Heart left ventricle (tissue), 16 donors: ENCODE measurements around the gene ARHGAP40. TPM values are rescaled to one million over a fixed set of nuclear protein-coding genes. Genes with fewer than 3 reads are reported as not detected.

Experiments
- ATAC-seq, 4 donors: fragments of 200-7000 bp; cut with Tn5 transposase; one replicate each; pipeline ENCODE4 v1.9.1; 2020 to 2022; ENCODE audit warnings: moderate library complexity in 4 of 4, mild to moderate bottlenecking in 3 of 4, moderate number of reproducible peaks in 1 of 4
- DNase-seq, 5 donors: peaks; one replicate each; pipeline ENCODE4 v3.0.0-alpha.2; 2020
- H3K27ac ChIP-seq, 12 donors: fragments of 200-600 bp; sonication (generic) in 4 of 12; one replicate each; pipeline versions ENCODE4 v1.5.0 to v1.8.0; 2016 to 2022; ENCODE audit warnings: mild to moderate bottlenecking in 2 of 12
- H3K27me3 ChIP-seq, 9 donors: fragments of 200-600 bp; sonication (generic) in 2 of 9; one replicate each; pipeline versions ENCODE4 v1.5.1 to v1.8.0; 2016 to 2022; ENCODE audit warnings: mild to moderate bottlenecking in 3 of 9
- H3K36me3 ChIP-seq, 9 donors: fragments of 200-600 bp; sonication (generic) in 2 of 9; one replicate each; pipeline versions ENCODE4 v1.5.0 to v1.8.0; 2018 to 2022; ENCODE audit warnings: mild to moderate bottlenecking in 2 of 9
- H3K4me1 ChIP-seq, 12 donors: fragments of 200-600 bp; sonication (generic) in 4 of 12; one replicate each; pipeline versions ENCODE4 v1.5.0 to v1.8.0; 2016 to 2022; ENCODE audit warnings: mild to moderate bottlenecking in 3 of 12
- H3K4me3 ChIP-seq, 12 donors: fragments of 200-600 bp; sonication (generic) in 4 of 12; one replicate each; pipeline versions ENCODE4 v1.5.0 to v1.8.0; 2017 to 2022; ENCODE audit warnings: mild to moderate bottlenecking in 9 of 12, moderate library complexity in 4 of 12
- H3K9me3 ChIP-seq, 12 donors: fragments of 200-600 bp; sonication (generic) in 4 of 12; one replicate each; pipeline versions ENCODE4 v1.5.0 to v1.8.0; 2016 to 2022; ENCODE audit warnings: mild to moderate bottlenecking in 1 of 12
- CTCF ChIP-seq, 12 donors: fragments of 200-600 bp; sonication (generic) in 4 of 12; IDR thresholded peaks; one replicate each; pipeline versions ENCODE4 v1.5.0 to v1.8.0; 2018 to 2022; ENCODE audit warnings: antibody characterized with exemption in 12 of 12, mild to moderate bottlenecking in 5 of 12
- POLR2A ChIP-seq, 2 donors: fragments of 450-650 bp; IDR thresholded peaks; one replicate each; pipeline ENCODE4 v1.6.1; 2017; ENCODE audit warnings: antibody characterized with exemption in 2 of 2, mild to moderate bottlenecking in 2 of 2, moderate library complexity in 2 of 2
- WGBS, 4 donors: extraction: QIAGEN DNeasy Blood & Tissue Kit in 2 of 4; methylation state at CpG; one replicate each; pipeline versions ENCODE4 v1.1.5 to v1.1.7; 2013 to 2018; 5-methylcytosine and 5-hydroxymethylcytosine counted together
- intact Hi-C, 10 donors: fragments of 100-400 bp; cut with DNase I; formaldehyde crosslinking; loops; one replicate each; pipeline versions ENCODE4 v1.11.1 to v1.14.2; 2022
- polyA plus RNA-seq, 2 donors: library from polyadenylated mRNA; stranded (reverse); fragments of 200-250 nt; gene quantifications; one replicate each; pipeline ENCODE4 v1.2.3, GENCODE V29; 2013
- total RNA-seq, 9 donors: library from RNA; depleted of rRNA in 2 of 9; stranded (reverse); fragments of >200 nt in 2 of 9; fragmentation: NEBNext Ultra II Directional in 3 of 9; extraction: Animal tissue kit (Norgen Biotek cat#: 25700) in 3 of 9; gene quantifications; one replicate each; pipeline versions ENCODE4 v1.1.0 to v1.2.4, GENCODE V29; 2016 to 2023
- donor health status: ischemic (EF 13 %, LVEDD 7.1; RV severe dilation, severe dysfunction).
- donor health status: healthy with polysubstance abuse.
- donor health status: DM: no; HTN: yes; CAD: no.
- donor health status: DM: no; HTN: no; CAD: no.
- donor health status: ischemic (EF 25% LVEDD 6.9; RV normal size, moderate dysfunction).
- donor health status: ischemic (EF 25% LVEDD 5.7; RV mildly dilated, moderate dysfunction).
- donor health status: healthy.
- donor health status: DM: yes; HTN: yes; CAD: no.
- donor health status: ischemic (EF 35%, LVEDD 5.7; RV mildly dilated, moderate dysfunction).
- donor health status: nonischemic (EF 11% LVEDD 7.7; RV severe dilation, severe dysfunction).
- donor health status: DM: yes; HTN: yes; CAD: no.
- donor health status: PGD.
- donor health status: ischemic (EF 29% LVEDD 5.4; RV normal size, mild dysfunction).
- donor health status: nonischemic (EF 23%, LVEDD 6.1; RV moderate dilation, normal function).

ARHGAP40 gene
- total and polyA plus RNA-seq, 11 donors: 0.03 TPM; not detected in 10

DNA sequence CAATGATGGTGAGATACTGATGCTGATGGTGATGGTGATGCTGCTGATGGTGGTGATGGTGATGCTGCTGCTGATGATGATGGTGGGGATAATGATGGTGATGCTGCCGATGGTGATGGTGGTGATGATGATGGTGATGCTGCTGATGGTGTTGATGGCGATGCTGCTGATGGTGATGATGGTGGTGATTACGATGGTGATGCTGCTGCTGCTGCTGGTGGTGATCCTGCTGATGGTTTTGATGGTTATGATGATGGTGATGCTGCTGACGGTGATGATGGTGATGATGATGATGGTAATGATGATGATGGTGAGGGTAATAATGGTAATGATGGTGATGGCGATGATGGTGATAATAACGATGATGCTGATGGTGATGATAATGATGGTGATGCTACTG is 50.0 kb downstream of the ARHGAP40 start:
- no peak overlapping the region for H3K27ac ChIP-seq
- no peak for ATAC-seq
- H3K4me1 ChIP-seq: peaks cover 0 to 1% (median 0%) of the 10 kb centered on the region in 12 donors
- intact Hi-C loops: no loop called here
- 86 to 93% (median 91%) methylated on average over 6 of the region's 6 CpGs for WGBS, 4 donors
- no peaks in the 10 kb centered on the region for H3K36me3 ChIP-seq
- TF ChIP-seq CTCF (IDR thresholded peaks at IDR 0.05): no peak
- TF ChIP-seq POLR2A (IDR thresholded peaks at IDR 0.05): no peak
- H3K9me3 ChIP-seq: no peaks in the 10 kb centered on the region
- H3K27me3 ChIP-seq: peaks cover 4 to 85% (median 19%) of the 10 kb centered on the region in 9 donors
- DNase-seq: no peak
- no peak overlapping the region for H3K4me3 ChIP-seq

DNA sequence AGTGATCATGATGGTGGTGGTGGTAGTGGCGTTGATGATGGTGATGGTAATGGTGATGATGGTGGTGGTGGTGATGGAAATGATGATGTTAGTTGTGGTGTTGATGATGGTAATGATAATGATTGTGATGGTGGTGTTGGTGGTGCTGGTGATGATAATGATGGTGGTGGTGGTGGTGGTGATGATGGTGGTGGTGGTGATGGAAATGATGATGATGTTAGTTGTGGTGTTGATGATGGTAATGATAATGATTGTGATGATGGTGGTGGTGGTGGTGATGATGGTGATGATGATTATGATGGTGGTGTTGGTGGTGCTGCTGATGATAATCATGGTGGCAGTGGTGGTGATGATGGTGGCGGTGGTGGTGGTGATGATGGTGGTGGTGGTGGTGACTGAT is 51.4 kb downstream of the ARHGAP40 start:
- ATAC-seq: no peak

DNA sequence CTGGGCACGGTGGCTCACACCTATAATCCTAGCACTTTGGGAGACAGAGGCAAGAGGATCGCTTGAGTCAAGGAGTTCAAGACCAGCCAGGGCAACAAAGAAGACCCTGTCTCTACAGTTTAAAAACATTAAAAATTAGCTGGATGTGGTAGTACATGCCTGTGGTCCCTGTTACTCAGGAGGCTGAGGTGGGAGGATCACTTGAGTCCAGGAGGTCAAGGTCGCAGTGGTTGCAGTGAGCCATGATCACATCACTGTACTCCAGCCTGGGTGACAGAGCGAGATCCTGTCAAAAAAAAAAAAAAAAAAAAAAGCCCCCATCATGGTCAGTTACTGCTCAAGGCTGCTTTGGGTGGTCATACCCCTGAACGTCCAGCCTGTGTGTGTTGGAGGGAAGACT is 55.8 kb downstream of the ARHGAP40 start:
- ATAC-seq: no peak
- no peaks in the 10 kb centered on the region for H3K9me3 ChIP-seq
- peaks cover 0 to 62% (median 12%) of the 10 kb centered on the region in 9 donors for H3K27me3 ChIP-seq
- no peak for DNase-seq
- intact Hi-C loops: no loop called here
- H3K4me1 ChIP-seq: no peaks in the 10 kb centered on the region
- TF ChIP-seq POLR2A (IDR thresholded peaks at IDR 0.05) (no peak), CTCF (IDR thresholded peaks at IDR 0.05) (no peak)
- H3K27ac ChIP-seq: no peak overlapping the region
- 83 to 89% (median 86%) methylated on average over 5 of the region's 5 CpGs for WGBS, 4 donors
- H3K4me3 ChIP-seq: no peak overlapping the region
- H3K36me3 ChIP-seq: no peaks in the 10 kb centered on the region

More for the DNA sequence above, 51.4 kb downstream of the ARHGAP40 start:
- Histone ChIP-seq H3K9me3 (no peaks in the 10 kb centered on the region), H3K27ac (no peak overlapping the region), H3K4me1 (no peaks in the 10 kb centered on the region), H3K36me3 (no peaks in the 10 kb centered on the region), H3K27me3 (peaks cover 0 to 89% (median 17%) of the 10 kb centered on the region in 9 donors), H3K4me3 (no peak overlapping the region)
- intact Hi-C loops: no loop called here
- 71 to 93% (median 88%) methylated on average over 2 of the region's 2 CpGs for WGBS, 4 donors
- DNase-seq: no peak
- TF ChIP-seq CTCF (IDR thresholded peaks at IDR 0.05) (no peak), POLR2A (IDR thresholded peaks at IDR 0.05) (no peak)

DNA sequence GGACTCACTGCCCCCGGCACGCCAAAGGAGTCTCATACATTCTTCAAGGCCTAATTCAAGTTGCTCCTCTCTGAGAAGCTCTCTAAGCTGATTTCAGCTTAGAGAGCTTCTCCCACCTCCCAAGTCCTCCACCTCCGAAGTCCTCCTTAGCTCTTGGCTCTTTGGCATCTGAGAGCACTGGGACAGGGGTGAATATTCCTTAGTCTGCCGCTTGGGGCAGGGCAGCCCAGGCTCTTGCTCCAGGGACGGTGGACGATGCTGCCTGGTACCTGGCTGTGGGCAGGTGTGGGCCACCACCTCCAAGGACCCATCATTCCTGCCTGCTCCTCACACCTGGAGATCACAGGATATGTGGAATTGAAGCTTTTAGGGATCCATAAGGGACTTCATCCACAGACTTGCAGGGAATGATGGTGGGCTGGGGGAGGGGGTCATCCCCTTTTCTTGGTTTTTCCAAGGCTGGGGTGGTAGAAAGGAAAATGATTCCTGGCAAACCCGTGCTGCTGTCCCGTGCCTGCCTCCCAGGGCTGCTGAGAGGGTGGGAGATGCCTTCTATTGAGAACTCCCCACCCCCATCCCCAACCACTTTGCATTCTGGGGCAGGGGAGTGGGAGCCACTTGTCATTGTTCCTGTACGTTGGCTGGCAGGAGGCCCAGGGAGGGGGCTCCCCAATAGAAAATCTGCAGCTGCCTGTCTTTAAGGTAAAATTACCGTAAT is 57.4 kb downstream of the ARHGAP40 start:
- ATAC-seq: peak in 3 of 4 donors; percentile 52 to 72 (median 62)
- no peak for TF ChIP-seq POLR2A (IDR thresholded peaks at IDR 0.05)
- peak; percentile 29 to 65 (median 47) for TF ChIP-seq CTCF (IDR thresholded peaks at IDR 0.05)
- no peaks in the 10 kb centered on the region for H3K36me3 ChIP-seq
- peaks cover 0 to 63% (median 12%) of the 10 kb centered on the region in 9 donors for H3K27me3 ChIP-seq
- H3K9me3 ChIP-seq: peaks cover 0 to 2% (median 0%) of the 10 kb centered on the region in 12 donors
- WGBS, 4 donors: 8 to 15% (median 12%) methylated on average over 10 of the region's 10 CpGs
- no peak for DNase-seq
- intact Hi-C loops: no loop called here
- H3K27ac ChIP-seq: no peak overlapping the region
- H3K4me1 ChIP-seq: no peaks in the 10 kb centered on the region
- H3K4me3 ChIP-seq: no peak overlapping the region
